Omental fat pad (tissue), 4 donors: ENCODE results near the gene SLC2A1. TPM values are rescaled to one million over a fixed set of nuclear protein-coding genes. Genes with fewer than 3 reads are reported as not detected.
A peak's percentile ranks its signal among the peaks of the same experiment; 100 is the strongest.

Experiments used
- ATAC-seq: fragments of 150-250 bp; one replicate; pipeline ENCODE4 v1.9.1; 2016; ENCODE audit warnings: mild to moderate bottlenecking, moderate library complexity; ENCODE audit not compliant: low FRiP score
- DNase-seq: peaks from one replicate; pipeline ENCODE4 v3.0.0-alpha.2; 2019; ENCODE audit warnings: low spot score
- CTCF ChIP-seq, 3 donors: fragments of 450-650 bp; IDR thresholded peaks; one replicate each; pipeline ENCODE4 v1.5.1; 2016 to 2017; ENCODE audit warnings: antibody characterized with exemption in 3 of 3, mild to moderate bottlenecking in 3 of 3, moderate library complexity in 2 of 3
- total RNA-seq, 4 donors: library from RNA; depleted of rRNA; stranded (reverse); fragments of >200 nt; gene quantifications; one replicate each; pipeline ENCODE4 v1.1.0, GENCODE V29; 2016

Gene SLC2A1
- total RNA-seq, 4 donors from 2014 or later, result 13.4 to 71.5 (median 48.0) TPM

DNA sequence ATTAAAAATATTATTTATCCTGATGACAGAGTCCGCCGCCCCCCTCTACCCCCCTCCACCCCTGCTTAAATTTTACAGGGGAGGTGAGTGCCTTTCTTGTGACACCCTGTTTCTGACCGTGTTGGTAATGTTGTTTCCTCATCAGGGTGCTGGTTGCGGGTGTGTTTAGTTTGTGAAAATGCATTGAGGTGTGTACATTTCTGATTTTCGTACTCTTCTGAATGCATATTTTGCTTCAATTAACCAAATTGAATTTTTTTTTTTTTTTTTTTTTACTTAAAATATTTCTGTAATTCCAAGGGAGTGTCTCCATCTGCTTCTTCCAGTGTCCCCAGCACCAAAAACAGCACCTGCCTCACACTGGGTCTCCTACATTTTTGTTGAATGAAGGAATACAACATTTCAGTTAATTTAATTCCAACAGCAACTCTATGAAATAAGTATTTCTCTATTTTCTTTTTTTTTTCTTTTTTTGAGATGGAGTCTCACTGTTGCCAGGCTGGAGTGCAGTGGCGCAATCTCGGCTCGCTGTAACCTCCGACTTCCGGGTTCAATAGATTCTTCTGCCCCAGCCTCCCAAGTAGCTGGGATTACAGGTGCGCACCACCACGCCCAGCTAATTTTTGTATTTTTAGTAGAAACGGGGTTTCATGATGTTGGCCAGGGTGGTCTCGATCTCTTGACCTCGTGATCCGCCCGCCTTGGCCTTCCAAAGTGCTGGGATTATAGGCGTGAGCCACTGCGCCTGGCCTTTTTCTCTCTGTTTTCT lies 5.6 kb upstream of the SLC2A1 start:
- peak; percentile 7 for ATAC-seq
- TF ChIP-seq CTCF (IDR thresholded peaks at IDR 0.05), result no peak
- DNase-seq, result no peak

DNA sequence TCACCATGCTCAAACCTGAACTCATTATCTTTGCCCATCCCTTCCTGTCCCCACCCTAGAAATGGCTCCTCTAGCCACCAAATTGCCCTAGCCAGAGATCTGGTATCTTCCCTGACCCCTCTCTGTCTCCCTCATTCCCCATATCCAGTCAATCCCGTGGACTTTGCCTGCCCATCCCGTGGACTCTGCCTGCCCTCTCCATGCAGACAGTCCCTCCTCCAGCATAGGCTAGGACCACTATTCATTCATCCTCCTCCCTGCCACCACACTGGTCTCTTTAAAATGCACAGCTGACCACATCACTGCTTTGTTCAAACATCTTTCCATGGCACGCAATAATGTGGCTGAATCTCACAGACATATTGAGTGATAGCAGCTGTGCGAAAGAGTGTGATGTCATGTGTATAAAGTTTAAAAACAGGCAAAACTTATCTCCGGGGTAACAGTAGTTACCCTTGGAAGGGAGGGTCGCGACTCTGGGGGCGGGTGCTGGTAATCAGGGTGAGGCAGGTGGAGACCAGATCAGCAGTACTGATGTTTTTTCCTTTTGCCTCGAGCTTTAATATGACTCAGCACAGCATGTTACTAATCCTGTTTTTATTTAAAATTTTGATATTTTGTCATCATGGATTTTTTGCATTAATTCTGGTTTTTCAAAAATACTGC lies 4.8 kb upstream of the SLC2A1 start:
- ATAC-seq (peak; percentile 48), DNase-seq (no peak)
- no peak for TF ChIP-seq CTCF (IDR thresholded peaks at IDR 0.05)

- ATAC-seq (no peak), DNase-seq (no peak)
- no peak for TF ChIP-seq CTCF (IDR thresholded peaks at IDR 0.05)
Measured at GRCh38 chr1:42962641-42963377, 4.1 kb upstream of the SLC2A1 start.

DNA sequence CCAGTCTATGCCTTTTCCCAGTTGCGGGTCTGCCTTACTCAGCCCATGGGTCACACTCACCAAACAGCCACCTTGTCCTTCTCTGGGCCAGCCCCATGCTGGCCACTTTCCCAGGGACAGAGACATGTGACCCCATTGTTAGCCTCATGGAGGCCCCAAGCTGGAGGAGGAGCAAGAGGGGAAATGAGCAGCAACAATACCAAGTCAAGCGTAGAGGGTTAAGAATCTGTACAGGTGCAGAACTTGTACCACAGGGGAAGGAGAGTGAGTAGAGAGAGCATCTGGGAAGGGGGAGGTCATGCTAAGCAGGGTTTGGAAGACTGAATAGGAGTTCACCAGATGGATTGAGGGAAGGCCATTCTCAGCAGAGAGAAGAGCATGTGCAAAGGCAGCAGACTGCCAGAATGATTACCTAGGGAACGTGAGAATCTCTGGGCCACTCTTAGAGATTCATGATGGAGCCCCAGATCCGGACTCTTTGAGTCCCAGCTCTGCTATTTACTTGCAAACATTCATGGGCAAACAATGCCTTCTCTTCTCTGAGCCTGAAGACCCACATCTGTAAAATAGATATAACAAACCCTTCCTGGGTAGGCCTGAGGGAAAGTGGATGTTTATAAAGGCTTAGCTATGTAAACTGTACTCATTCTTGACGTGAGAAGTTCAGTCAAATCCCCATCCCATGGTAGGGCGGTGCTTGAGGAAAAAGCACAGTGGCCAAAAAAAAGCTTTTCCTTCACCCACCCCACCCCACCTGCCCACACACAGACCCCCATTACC lies 2.8 kb upstream of the SLC2A1 start:
- no peak for DNase-seq
- ATAC-seq, result no peak
- no peak for TF ChIP-seq CTCF (IDR thresholded peaks at IDR 0.05)

- ATAC-seq (no peak), DNase-seq (no peak)
- no peak for TF ChIP-seq CTCF (IDR thresholded peaks at IDR 0.05)
Measured at GRCh38 chr1:42960566-42961311, 2.1 kb upstream of the SLC2A1 start.

DNA sequence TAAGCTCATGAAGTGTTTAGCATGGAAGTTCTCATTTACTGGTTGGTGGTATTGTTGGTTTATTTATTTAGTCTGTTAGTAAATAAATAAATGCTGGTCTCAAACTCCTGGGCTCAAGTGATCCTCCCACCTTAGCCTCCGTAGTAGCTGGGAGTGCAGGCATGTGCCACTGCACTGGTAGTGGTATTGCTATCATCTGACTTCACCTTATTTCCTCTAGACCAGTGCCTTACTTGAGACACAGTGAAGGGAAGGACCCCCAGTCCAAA lies 1.4 kb upstream of the SLC2A1 start:
- no peak for TF ChIP-seq CTCF (IDR thresholded peaks at IDR 0.05)
- DNase-seq (no peak), ATAC-seq (no peak)
